NK-92 (cell line): Measurements from ENCODE around the gene RACGAP1.

Source experiments
- DNase-seq: peaks from one replicate; lab custom pipeline; 2025; ENCODE audit not compliant: unreplicated experiment; lab: John Stamatoyannopoulos, UW

RACGAP1 gene

GRCh38 chr12:49971141-49971540, 54.2 kb downstream of the RACGAP1 start:
- no peak for DNase-seq

GRCh38 chr12:49970658-49971057, 54.6 kb downstream of the RACGAP1 start:
- no peak for DNase-seq

- no peak for DNase-seq
Observed at GRCh38 chr12:49969651-49970429, 55.5 kb downstream of the RACGAP1 start.

- DNase-seq: no peak
Observed at GRCh38 chr12:49969027-49969426, 56.3 kb downstream of the RACGAP1 start.

- no peak for DNase-seq
Observed at GRCh38 chr12:49968471-49968870, 56.8 kb downstream of the RACGAP1 start.

GRCh38 chr12:49967777-49968250, 57.5 kb downstream of the RACGAP1 start:
- no peak for DNase-seq

- DNase-seq: no peak
Observed at GRCh38 chr12:49967042-49967776, 58.1 kb downstream of the RACGAP1 start.

GRCh38 chr12:49966511-49967041, 58.7 kb downstream of the RACGAP1 start:
- DNase-seq: no peak

- DNase-seq: no peak
Observed at GRCh38 chr12:49965836-49966235, 59.5 kb downstream of the RACGAP1 start.

GRCh38 chr12:49964849-49965624, 60.3 kb downstream of the RACGAP1 start:
- no peak for DNase-seq

- DNase-seq: no peak
Observed at GRCh38 chr12:49963976-49964815, 61.1 kb downstream of the RACGAP1 start.

- no peak for DNase-seq
Observed at GRCh38 chr12:49962861-49963765, 62.2 kb downstream of the RACGAP1 start.

- DNase-seq: no peak
Observed at GRCh38 chr12:49961993-49962764, 63.1 kb downstream of the RACGAP1 start.

- DNase-seq: no peak
Observed at GRCh38 chr12:49961111-49961922, 64.0 kb downstream of the RACGAP1 start, which contains the start of gene AQP5. Gene AQP5, plus strand, starts transcription at chr12:49961872. Its CDS starts 146 bp downstream, at chr12:49962018.

- DNase-seq: no peak
Observed at GRCh38 chr12:49960474-49961110, 64.7 kb downstream of the RACGAP1 start.

- no peak for DNase-seq
Observed at GRCh38 chr12:49959685-49960473, 65.4 kb downstream of the RACGAP1 start.
